CD4-positive, alpha-beta T cell treated with Interleukin-12 subunit alpha and Interleukin-12 subunit beta, for 1 hour (primary cell): ENCODE data around the gene PKMYT1.
A peak's percentile ranks its signal among the peaks of the same experiment; 100 is the strongest.

ENCODE experiments used
- DNase-seq: peaks from one replicate; pipeline ENCODE4 v3.0.0-alpha.2; 2020

PKMYT1 gene

DNA sequence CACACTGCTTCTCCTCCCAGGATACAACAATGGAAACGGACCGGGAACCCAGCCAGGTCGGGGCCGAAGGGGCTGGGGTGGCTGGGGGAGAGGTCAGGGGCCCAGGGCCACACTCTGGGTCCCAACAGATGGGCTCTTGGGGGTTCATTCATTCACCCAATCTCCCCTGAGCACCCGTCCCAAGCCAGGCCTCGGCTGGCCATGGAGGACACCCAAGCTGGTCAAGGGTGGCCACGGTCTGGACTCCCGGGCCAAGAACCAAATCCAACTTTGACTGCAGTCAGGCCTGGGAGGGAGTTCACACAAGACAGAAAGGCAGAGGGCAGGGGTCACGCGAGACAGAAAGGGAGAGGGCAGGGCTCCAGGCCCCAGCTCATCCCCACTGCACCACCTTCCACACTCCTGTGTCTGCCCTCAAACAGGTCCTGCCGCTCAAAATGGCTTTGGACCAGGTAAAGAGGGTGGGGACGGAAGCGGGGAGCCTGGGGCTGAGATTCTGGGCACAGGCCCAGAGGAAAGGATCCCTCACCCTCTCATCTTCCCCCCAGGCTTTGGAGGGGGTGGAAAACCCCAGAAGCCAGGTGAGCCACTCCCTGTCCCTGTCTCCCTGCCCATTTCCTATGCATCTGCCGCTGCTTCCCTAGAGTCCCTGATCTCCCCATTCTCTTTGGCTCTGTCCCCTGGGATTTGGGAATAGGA is 12.3 kb upstream of the PKMYT1 start:
- no peak for DNase-seq

DNA sequence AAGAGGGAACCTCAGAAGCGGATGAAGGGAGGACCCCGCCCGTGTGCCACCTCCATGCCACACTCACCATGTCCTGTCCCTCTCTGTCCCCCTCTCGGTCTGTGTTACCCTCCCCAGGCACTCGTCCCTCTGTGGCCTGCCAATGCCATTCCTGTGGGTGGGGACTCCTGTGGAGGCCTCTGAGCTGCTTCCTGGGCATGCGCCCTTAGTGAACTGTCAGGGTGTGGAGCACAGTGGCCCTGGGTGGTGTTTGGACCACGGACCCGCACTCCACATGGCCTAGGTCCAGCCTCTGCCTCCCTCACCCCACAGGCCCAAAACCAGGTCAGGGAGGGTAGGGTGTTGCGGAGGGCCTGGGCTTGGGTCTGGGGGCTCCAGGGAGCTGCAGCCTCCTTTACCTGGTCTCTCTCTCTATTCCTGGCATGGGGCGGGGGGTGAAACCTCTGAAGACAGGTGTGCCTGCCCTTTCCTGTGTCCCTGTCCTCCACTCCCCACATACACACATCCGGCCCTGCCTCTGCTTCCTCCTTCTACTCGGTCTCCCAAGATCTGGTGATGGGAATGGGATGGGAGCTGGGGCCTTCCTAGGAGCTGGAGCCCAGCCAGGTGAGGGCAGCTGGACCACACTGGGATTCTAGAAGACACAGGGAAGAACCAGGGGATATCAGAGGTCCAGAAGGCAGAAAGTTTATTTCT is 11.5 kb upstream of the PKMYT1 start:
- no peak for DNase-seq

DNA sequence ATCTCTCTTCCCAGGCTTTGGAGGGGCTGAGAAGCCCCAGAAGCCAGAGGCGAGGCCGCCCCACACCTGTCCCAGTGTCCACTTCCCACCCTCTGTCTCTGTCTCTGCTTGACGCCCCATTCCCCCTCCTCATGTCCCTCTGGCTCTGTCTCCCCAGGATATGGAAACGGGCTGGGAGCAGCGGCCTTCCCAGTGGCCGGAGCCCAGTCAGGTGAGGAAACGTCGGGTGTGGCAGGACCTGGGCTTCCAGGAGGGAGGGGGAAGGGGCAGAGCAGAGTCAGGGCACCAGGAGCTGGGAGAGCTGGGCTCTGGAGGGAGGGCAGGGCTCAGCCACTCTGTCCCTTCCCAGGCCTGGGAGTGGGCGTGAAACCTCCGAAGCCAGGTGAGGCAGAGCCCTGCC is 10.6 kb upstream of the PKMYT1 start:
- DNase-seq = no peak

DNA sequence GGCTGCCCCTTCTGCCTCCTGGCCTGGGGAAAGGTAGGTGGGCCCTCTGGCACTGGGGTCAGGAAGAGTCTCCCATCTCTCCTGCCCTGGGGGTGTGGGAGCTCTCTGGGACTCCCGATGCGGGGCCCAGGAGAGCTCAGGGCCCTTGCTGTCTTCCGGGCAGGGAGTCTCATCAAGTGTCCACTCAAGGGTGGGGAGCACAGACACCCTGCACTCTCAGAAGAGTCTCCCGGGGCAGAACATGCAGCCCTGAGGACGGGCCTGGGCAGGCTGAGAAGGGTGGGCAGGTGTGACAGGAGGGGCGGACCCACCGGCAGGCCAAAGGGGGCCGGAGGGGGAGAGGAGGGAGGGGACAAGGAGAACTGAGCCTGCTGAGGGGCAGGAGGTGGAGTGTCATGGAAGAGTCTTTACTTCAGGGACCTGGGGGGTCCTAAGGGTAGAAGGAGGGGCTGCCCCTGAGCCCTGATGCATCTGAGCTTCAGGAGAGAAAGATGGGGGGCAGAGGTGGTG is 8.4 kb upstream of the PKMYT1 start:
- no peak for DNase-seq

DNA sequence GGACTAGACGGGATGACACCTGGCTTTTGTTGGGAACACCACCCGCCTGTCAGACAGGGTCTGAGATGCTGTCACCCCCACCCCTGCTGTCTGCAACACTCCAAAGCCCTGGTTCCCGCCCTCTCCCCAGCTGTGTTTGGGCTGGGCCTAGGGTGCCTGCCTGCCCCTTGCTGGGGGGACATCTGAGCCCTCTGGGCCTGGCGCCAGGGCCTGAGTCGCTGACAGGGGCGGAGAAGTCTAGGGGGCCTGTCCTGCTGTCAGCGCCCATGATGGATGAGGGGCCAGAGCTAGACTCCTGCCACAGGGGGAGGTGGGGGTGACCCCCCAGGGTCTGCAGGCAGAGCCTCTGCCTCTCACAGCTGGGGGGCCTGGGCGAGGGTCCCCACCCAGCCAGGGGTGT is 7.6 kb upstream of the PKMYT1 start:
- DNase-seq = no peak

DNA sequence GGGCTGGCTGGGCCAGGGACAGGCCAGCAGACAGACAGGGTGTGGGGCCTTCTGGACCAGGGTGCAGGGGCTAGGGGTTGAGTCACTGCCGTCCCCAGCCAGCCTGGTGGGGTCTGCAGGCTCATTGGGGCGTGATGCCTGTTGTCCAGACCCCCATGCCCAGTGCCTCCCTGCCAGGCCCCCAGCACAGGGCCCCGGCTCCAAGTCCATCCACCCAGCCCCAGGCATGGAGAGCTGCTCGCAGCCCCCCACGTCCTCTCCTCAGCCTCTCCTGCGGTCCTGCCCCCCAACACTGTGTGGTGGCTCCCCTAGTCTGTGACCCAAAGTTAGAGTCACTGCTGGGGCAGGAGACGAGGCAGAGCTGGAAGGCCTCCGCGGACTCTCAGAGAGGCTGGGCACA is 7.0 kb upstream of the PKMYT1 start:
- no peak for DNase-seq

DNA sequence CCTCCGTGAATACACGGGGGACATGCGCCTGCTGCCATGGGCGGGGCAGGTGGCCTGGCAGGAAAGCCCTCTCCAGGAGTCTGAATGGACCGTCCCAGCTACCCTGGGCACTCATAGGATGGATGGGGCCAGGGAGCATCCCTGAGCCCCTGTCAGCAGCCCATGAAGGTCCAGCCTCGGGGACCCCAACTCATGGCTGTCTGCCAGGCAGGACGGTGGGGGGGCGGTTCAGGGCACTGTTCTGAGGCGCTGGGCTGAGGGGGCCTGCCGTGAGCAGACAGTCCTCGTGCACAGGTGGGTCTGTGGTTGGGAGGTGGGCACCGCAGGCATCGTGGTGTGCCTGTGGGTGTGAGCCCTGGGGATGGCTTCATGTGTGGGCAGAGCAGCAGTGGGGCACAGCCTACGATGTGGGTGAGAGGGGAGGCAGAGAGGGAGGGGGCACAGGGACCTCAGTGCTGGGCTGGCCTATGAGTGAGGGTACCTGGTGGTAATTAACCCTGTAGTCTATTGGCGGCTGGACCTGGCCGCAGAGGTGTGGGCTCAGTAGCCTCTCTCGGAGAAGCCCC is 6.5 kb upstream of the PKMYT1 start:
- no peak for DNase-seq

DNA sequence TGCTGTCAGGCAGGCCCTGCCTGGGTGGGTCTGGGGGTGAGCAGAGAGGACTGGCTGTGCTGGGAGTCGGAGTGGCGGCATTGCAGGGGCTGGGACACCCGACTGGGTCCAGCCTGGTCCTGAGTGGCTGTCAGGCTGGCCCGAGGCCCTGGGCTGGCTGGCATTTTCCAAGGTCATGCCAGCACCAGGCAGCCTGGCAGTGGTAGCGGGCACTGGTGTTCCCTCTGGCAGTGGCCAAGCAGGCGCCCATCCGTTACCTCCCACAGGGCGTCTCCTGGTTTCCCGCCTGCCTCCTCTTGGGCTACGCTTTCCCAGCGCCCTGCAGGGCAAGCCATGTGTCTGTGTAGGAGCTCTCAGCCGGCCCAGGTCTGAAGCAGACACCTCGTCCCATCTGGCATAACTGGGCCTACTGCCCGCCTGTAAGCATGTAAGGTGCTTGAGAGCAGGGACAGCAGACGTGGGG is 5.7 kb upstream of the PKMYT1 start:
- no peak for DNase-seq

DNA sequence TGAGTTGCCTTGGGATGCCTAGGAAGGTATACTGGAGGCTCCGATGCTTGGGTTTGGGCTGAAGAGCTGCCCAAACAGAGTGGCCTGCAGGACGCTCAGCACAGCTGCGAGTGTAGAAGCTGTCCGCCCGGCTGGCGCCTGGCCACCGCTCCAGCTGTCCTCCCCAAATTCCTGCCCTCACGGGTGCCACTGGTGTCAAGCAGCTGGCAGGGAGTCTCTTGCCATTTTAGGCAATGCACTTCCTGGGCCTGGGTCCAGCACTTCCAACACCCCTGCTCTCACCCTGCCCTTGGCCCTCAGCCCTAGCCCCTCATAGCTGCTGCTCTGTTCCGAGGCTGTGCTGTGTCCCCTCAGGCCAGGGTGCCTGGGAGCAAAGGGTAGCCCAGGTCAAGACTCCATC is 5.2 kb upstream of the PKMYT1 start:
- no peak for DNase-seq

DNA sequence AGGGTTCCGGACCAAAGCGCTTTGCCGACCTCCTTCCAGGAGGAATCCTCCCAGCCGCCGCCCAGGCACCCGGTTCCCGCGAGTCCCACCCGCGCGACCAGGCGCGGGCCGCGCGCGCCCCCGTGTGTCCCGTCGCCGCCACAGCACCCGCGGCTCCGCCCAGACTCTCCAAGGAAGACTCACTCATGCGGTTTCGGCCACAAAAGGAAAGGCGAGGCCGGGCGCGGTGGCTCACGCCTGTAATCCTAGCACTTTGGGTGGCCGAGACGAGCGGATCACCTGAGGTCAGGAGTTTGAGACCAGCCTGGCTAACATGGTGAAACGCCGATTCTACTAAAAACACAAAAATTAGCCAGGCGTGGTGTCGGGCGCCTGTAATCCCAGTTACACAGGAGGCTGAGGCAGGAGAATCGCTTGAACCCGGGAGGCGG is 3.5 kb upstream of the PKMYT1 start:
- peak; percentile 73 for DNase-seq

DNA sequence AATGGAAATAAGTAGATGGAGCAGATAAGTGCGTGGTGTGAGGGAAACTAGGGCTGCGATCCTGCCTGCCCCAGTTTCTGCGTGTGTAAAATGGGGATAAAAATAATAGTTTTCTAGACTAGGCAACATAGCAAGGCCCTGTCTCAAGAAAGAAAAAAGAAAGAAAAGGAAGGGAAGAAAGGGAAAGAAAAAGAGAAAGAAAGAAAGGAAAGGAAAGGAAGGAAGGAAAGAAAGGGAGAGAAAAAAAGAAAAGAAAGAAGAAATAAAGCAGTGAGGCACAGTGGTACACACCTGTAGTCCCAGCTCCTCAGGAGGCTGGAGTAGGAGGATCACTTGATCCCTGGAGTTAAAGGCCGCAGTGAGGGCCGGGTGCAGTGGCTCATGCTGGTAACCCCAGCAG is 2.2 kb upstream of the PKMYT1 start:
- DNase-seq = no peak

DNA sequence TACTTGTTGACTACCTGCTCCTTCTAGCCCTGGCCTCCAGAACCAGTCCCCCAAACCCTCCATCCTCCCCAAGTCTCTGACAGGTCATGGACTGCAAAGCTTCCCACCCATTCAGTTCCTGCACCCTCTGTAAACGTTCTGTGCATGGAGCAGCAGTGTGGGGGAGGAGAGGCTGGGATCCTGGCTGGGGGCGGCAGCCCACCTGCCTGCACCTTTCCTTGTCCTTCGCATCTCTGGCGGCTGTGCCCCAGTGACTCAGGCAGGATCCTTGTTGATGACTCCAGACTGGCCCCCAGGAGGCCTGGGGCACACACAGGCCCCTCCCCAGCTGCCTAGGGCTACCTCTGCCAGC is 1.6 kb upstream of the PKMYT1 start:
- no peak for DNase-seq

DNA sequence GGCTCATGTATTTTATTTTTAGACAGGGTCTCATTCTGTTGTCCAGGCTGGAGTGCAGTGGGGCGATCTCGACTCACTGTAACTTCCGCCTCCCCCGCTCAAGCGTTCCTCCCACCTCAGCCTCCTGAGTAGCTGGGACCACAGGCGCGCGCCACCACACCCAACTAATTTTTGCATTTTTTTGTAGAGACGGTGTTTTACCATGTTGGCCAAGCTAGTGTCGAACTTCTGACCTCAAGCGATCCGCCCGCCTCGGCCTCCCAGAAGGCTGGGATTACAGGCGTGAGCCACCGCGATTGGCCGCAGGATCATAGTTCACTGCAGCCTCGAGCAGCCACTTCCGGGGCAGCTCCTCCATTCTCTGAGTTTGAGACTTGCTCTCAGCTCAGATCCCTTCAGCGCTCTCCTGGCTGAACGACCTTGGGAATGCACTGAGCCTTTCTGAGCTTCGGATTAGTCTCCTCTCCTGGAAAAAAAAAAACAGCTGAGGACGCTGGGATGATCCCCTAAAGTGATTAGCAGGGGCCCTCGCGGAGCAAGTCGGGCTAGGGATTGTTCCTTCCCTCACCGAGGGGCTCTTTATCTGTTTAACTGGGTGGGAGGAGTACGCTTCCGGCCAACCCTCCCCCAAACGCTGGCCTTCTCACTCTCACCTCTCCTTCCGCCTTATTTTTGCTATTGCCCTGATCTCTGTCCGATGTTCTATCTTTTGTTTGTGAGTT is 1.1 kb upstream of the PKMYT1 start:
- no peak for DNase-seq

DNA sequence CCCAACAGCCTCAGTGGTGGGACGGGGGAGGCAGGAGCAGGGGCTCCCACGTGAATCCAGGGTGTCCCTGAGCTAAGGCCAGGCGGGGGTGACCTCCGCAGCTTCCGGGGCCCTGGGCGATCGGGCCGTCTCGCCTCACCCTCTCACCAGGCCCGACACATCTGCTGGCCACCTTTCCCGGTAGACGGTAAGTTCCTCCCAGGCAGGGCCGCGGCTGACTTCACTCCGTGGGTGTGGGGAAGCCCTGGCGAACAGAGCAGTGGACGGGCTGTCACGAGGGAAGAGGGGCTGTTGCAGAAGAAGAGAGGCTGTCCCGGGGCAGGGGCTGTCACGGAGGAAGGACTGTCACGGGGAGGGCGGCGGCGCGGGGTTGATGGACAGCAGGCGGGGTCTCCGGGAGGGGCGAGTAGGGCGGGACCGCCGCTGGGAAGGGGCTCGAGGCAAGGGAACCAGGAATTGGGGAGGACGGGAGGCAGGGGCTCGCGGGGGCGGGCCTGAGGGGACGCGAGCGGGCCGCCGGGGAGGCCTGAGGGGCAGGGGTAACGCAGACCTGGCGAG is 498 bp downstream of the PKMYT1 start:
- no peak for DNase-seq

DNA sequence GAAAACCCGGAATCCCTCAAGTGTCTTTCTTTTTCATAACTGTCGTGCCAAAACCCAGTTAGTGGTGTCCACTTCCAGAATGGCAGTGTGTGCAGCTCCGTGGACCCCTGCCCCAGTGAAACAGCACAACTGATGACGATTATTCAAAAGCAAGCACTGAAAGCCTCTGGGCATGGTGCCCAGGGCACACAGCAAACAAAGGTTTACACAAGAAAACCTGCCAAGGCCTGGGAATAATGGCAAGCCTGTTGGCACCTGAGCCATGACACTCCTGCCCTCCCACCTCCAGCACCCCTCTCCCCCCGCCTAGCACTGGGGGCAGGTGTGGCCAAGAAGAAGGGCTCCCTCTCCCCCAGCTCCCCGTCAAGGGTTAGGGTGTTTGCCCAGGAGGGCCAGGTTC is 2.8 kb downstream of the PKMYT1 start:
- DNase-seq = no peak

DNA sequence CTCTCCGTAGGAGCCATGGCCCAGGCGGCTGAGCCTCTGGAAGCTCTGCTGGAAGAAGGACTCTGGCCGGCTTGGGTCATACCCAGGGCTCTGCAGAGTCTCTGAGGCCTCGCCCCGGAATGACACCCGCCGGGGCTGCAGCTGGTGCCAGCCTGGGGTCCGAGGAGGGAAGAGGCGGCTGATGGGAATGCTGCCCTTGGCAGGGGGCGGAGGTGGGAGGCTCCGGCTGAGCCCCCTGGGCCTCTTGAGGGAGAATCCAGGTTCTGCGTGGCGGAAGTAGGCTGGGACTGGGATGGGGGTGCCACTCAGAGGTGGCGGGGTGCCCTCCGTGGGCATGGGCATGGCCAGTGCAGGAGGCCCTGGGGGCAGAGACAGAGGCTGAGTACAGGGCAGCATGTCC is 3.6 kb downstream of the PKMYT1 start:
- DNase-seq = no peak

DNA sequence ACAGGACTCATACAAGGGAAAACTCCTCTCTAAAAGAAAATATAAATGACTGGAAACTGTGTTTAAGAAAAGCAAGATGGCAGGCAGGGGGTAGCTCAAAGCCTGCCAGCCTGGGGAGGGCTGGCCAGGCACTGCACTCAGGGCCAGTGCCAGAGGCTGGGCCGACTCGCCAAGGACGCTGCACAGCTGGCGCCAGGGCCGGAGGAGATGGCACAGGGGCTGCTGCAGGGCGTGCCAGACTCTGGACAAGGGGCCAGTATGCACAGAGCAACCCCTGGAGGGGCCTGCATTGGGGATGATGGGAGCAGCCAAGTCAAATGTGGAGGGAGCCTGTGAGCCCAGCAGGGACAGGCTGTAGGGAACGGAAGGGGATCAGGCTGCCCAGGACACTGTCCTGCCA is 4.0 kb downstream of the PKMYT1 start:
- no peak for DNase-seq

DNA sequence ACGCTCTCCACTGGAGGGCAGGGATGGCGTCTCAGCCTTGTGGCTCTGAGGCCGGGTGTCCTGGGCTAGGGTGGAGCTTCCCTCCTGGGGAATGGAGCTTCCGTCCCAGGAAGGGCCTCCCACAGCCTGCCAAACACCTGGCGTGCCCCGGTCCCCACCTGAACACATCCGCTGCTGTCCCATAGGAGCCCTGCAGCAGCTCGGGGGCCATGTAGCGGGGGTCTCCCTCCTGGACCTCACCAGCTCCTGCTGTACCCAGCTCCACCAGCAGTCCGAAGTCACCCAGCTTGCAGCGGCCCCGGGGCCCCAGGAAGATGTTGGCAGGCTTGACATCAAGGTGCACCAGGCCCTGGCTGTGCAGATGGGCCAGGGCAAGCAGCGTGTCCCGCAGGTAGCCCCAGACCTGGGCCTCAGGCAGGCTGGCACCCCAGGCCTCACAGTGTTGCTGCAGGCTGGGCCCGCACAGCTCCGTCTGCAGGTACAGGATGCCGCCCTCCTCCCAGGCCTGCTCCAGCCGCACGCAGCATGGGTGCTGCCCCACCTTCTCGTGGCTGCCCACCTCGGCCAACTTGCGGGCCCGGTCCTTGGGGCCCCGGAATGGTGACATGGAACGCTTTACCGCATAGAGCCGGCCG is 5.0 kb downstream of the PKMYT1 start:
- no peak for DNase-seq

DNA sequence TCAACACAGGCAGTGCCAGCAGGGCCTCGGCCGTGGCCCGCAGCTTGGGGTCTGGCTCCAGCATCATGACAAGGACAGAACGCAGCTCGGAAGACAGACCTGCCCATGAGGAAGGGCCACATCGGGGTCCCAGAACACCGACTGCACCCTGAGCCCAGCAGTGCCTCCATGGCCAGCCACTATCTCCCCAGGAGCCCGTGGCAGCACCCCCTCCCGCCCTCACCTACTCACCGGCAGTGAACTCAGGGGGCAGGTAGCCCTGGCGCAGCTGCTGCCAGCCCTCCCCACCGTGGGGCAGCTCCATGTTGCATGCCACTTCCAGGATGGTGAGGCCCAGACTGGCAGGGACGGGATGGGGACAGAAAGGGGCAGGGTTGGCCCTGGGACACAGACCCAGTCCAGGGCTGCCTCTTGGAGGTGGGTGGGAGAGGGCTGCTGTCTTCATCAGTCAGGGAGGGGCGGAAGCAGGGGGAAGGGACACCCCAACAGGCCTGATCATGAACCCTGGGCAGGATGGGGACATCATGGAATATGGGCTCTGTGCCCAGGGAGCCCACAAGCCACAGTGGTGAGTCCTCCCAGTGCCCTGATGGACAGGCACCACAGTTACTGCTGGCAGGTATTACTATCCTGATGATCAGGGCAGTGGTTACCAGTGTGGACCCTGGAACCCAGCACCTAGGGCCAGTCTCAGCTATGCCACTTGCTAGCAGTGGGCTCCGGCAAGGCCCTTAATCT is 5.8 kb downstream of the PKMYT1 start:
- DNase-seq = no peak

DNA sequence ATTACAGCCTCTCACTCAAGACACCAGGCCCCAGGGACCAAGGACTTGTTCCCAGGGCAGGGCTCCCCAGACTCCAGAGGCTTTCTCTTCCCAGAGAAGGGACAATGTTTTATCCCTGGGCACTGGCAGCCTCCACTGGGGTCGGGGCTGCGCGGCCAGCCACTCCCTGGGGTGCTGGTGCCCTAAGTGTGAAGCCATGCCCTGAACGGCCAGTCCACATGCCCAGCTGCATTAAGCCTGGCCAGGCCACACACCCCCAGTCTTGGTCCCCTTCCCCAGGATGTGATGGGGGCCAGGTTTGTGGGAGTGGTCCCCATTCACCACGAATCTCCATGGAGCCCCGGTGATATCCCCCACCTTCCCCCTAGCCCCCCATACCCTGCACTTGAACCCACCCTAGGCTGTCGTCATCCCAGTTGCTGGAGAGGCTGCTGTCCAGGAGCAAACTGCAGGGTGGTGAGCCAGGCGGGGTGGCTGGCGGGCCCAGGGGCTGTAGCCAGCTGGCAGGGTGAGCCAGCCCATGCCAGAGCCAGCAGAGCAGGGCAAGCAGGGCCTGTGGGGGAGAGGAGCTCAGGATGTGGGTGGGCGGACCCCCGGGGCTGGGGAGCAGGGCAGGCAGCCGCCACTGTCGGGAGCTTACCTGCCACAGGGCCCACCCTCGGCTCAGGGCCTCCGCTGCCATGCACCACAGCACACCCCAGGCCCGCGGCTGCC is 6.5 kb downstream of the PKMYT1 start:
- no peak for DNase-seq

DNA sequence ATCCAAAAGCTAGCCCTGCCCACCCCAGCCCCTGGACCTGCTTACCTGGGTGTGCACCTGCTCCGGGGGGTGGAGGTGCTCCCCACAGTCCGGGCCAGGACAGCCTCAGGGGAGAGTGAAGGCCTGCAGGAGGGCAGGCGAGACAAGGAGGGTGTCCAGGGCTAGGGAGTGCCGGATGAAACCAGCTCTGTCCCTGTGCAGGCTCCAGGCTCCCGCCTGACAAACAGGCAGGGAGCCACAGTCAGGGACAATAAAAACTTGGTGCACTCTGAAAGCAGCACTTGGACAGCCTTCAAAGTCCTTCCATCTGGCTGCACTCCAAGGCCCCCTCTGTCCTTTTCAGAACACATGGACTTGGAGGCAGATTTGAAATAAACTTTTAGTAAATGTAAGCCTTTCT is 7.2 kb downstream of the PKMYT1 start:
- DNase-seq = no peak
